Hematopoietic multipotent progenitor cell treated with erythropoietin and hydrocortisone succinate and interleukin-3 and kit ligand, for 8 days (in vitro differentiated cells): ENCODE results near the gene PILRB.

ENCODE experiments used
- DNase-seq: peaks from one replicate; pipeline ENCODE4 v3.0.0-alpha.2; 2015

The PILRB gene

DNA sequence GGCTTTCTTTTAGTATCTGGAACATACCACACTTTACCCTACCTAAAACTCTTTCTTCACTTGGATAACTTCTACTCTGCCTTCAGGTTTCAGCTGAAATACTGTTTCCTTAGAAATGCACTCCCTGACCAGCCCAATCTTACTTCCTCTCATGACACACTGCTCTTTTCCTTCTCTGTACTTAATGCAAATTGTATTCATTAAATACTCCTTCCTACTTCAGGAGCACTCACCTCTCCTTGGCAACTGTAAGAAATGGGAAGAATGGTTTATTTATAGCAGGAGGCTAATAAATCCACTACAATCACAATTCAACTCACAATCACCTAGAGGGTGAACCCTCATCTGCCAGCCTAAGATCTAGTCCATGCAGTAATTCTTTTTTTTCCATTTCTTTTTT is 55.4 kb downstream of the PILRB start:
- no peak for DNase-seq

DNA sequence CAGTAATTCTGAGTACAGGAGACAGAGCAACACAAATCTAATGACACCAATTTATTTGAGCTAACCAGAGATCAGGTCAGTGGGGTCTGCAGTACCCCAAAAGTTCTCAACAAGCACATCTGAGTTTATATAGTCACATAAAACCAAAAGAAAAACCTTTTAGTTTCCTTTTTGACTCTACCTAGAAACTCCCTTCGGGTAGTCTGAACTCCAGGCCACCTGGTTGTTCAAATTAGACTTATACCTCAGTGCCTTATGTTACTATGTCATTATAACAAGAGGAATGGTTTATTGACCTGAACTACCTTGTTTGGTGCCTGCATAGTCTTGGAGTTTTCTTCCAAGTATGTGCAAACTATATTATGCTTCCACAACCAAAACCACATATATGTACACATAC is 56.0 kb downstream of the PILRB start:
- DNase-seq = no peak

- DNase-seq = no peak
Observed at GRCh38 chr7:100415448-100415847, 57.5 kb downstream of the PILRB start.
